ENCODE data around the gene BPGM. TPM values are rescaled to one million over a fixed set of nuclear protein-coding genes. Genes with fewer than 3 reads are reported as not detected.
"Not testable (repeated sequence)": the region's sequence is repeated elsewhere in the genome, so short reads cannot be mapped to it uniquely, and the experiment has no call there.

Gene BPGM
- total and polyA plus RNA-seq, 4 donors = 14.3 to 59.8 (median 19.5) TPM

- no peak overlapping the region for H3K27ac ChIP-seq (ENCODE audit: low read depth in 1 of 2, low read length in 1 of 2)
- H3K9ac ChIP-seq (ENCODE audit: insufficient read depth in 1 of 2, low read length in 2 of 2) = no peak overlapping the region
- no peaks in the 10 kb centered on the region for H3K27me3 ChIP-seq (ENCODE audit: control insufficient read depth in 3 of 3, insufficient read depth in 3 of 3, low read length in 2 of 3)
- DNase-seq = no peak
- no peak overlapping the region for H3K4me3 ChIP-seq
- WGBS, 2 donors = 54 to 82% methylated on average over 1 of the region's 1 CpG
- peaks cover 6 to 7% (median 6%) of the 10 kb centered on the region in 4 donors for H3K36me3 ChIP-seq (ENCODE audit: control insufficient read depth in 4 of 4, insufficient read depth in 4 of 4, low read length in 4 of 4)
- no peak for TF ChIP-seq CTCF (IDR thresholded peaks at IDR 0.05; ENCODE audit: control extremely low read depth, extremely low read depth)
- peaks cover 0 to 2% (median 0%) of the 10 kb centered on the region in 5 donors for H3K4me1 ChIP-seq (ENCODE audit: control insufficient read depth in 5 of 5, insufficient read depth in 5 of 5, low read length in 5 of 5)
- H3K9me3 ChIP-seq (ENCODE audit: control insufficient read depth in 4 of 4, insufficient read depth in 3 of 4, low read length in 3 of 4) = peaks cover 0 to 2% (median 0%) of the 10 kb centered on the region in 4 donors
- ATAC-seq (ENCODE audit: insufficient read depth, low FRiP score) = no peak
Observed at GRCh38 chr7:134660961-134661376, 14.3 kb downstream of the BPGM start.

GRCh38 chr7:134662166-134662870, 15.7 kb downstream of the BPGM start:
- Histone ChIP-seq H3K27me3 (ENCODE audit: control insufficient read depth in 3 of 3, insufficient read depth in 3 of 3, low read length in 2 of 3) (no peaks in the 10 kb centered on the region), H3K4me1 (ENCODE audit: control insufficient read depth in 5 of 5, insufficient read depth in 5 of 5, low read length in 5 of 5) (peaks cover 0 to 2% (median 0%) of the 10 kb centered on the region in 5 donors), H3K36me3 (ENCODE audit: control insufficient read depth in 4 of 4, insufficient read depth in 4 of 4, low read length in 4 of 4) (peaks cover 6 to 7% (median 6%) of the 10 kb centered on the region in 4 donors), H3K4me3 (no peak overlapping the region), H3K9me3 (ENCODE audit: control insufficient read depth in 4 of 4, insufficient read depth in 3 of 4, low read length in 3 of 4) (peaks cover 0 to 2% (median 0%) of the 10 kb centered on the region in 4 donors), H3K27ac (ENCODE audit: low read depth in 1 of 2, low read length in 1 of 2) (no peak overlapping the region), H3K9ac (ENCODE audit: insufficient read depth in 1 of 2, low read length in 2 of 2) (no peak overlapping the region)
- no peak for TF ChIP-seq CTCF (IDR thresholded peaks at IDR 0.05; ENCODE audit: control extremely low read depth, extremely low read depth)
- DNase-seq = no peak
- ATAC-seq (ENCODE audit: insufficient read depth, low FRiP score) = no peak
- 76 to 95% methylated on average over 5 of the region's 5 CpGs for WGBS, 2 donors

- H3K36me3 ChIP-seq (ENCODE audit: control insufficient read depth in 4 of 4, insufficient read depth in 4 of 4, low read length in 4 of 4) = peaks cover 6 to 7% (median 6%) of the 10 kb centered on the region in 4 donors
- no peak overlapping the region for H3K27ac ChIP-seq (ENCODE audit: low read depth in 1 of 2, low read length in 1 of 2)
- H3K27me3 ChIP-seq (ENCODE audit: control insufficient read depth in 3 of 3, insufficient read depth in 3 of 3, low read length in 2 of 3) = no peaks in the 10 kb centered on the region
- no peak for ATAC-seq (ENCODE audit: insufficient read depth, low FRiP score)
- peaks cover 0 to 2% (median 0%) of the 10 kb centered on the region in 5 donors for H3K4me1 ChIP-seq (ENCODE audit: control insufficient read depth in 5 of 5, insufficient read depth in 5 of 5, low read length in 5 of 5)
- H3K9me3 ChIP-seq (ENCODE audit: control insufficient read depth in 4 of 4, insufficient read depth in 3 of 4, low read length in 3 of 4) = peaks cover 0 to 2% (median 0%) of the 10 kb centered on the region in 4 donors
- H3K4me3 ChIP-seq = no peak overlapping the region
- 81 to 85% methylated on average over 4 of the region's 4 CpGs for WGBS, 2 donors
- H3K9ac ChIP-seq (ENCODE audit: insufficient read depth in 1 of 2, low read length in 2 of 2) = no peak overlapping the region
- DNase-seq = no peak
- no peak for TF ChIP-seq CTCF (IDR thresholded peaks at IDR 0.05; ENCODE audit: control extremely low read depth, extremely low read depth)
Observed at GRCh38 chr7:134662871-134663205, 16.2 kb downstream of the BPGM start.

GRCh38 chr7:134665045-134665444, 18.4 kb downstream of the BPGM start:
- ATAC-seq (ENCODE audit: insufficient read depth, low FRiP score); H3K27ac ChIP-seq (ENCODE audit: low read depth in 1 of 2, low read length in 1 of 2); H3K9ac ChIP-seq (ENCODE audit: insufficient read depth in 1 of 2, low read length in 2 of 2); H3K4me3 ChIP-seq; H3K4me1 ChIP-seq (ENCODE audit: control insufficient read depth in 5 of 5, insufficient read depth in 5 of 5, low read length in 5 of 5); H3K36me3 ChIP-seq (ENCODE audit: control insufficient read depth in 4 of 4, insufficient read depth in 4 of 4, low read length in 4 of 4); H3K9me3 ChIP-seq (ENCODE audit: control insufficient read depth in 4 of 4, insufficient read depth in 3 of 4, low read length in 3 of 4); DNase-seq; H3K27me3 ChIP-seq (ENCODE audit: control insufficient read depth in 3 of 3, insufficient read depth in 3 of 3, low read length in 2 of 3): not testable (repeated sequence)
- 0 to 36% methylated on average over 1 of the region's 3 CpGs for WGBS, 2 donors
